ENCODE results near the gene ZNF236.
"Not testable (repeated sequence)": the region's sequence is repeated elsewhere in the genome, so short reads cannot be mapped to it uniquely, and the experiment has no call there.

Gene ZNF236

GRCh38 chr18:76988827-76989646 is 166.7 kb downstream of the ZNF236 start:
- no peak for DNase-seq (ENCODE audit: low read depth)

GRCh38 chr18:76989647-76990190 is 167.4 kb downstream of the ZNF236 start:
- no peak for DNase-seq (ENCODE audit: low read depth)

GRCh38 chr18:76990343-76991020 is 168.1 kb downstream of the ZNF236 start:
- DNase-seq (ENCODE audit: low read depth): not testable (repeated sequence)

- DNase-seq (ENCODE audit: low read depth): no peak
These were observed 168.8 kb downstream of the ZNF236 start for GRCh38 chr18:76991021-76991688.

GRCh38 chr18:76992226-76993084 is 170.1 kb downstream of the ZNF236 start:
- DNase-seq (ENCODE audit: low read depth): no peak

- DNase-seq (ENCODE audit: low read depth): no peak
These were observed 170.7 kb downstream of the ZNF236 start for GRCh38 chr18:76993085-76993382.

GRCh38 chr18:76993573-76993972 is 171.2 kb downstream of the ZNF236 start:
- no peak for DNase-seq (ENCODE audit: low read depth)

GRCh38 chr18:76994086-76994654 is 171.8 kb downstream of the ZNF236 start:
- DNase-seq (ENCODE audit: low read depth): no peak

- no peak for DNase-seq (ENCODE audit: low read depth)
These were observed 173.5 kb downstream of the ZNF236 start for GRCh38 chr18:76995896-76996295.

- no peak for DNase-seq (ENCODE audit: low read depth)
These were observed 174.1 kb downstream of the ZNF236 start for GRCh38 chr18:76996429-76996828.

GRCh38 chr18:76997951-76998808 is 175.8 kb downstream of the ZNF236 start:
- no peak for DNase-seq (ENCODE audit: low read depth)

- DNase-seq (ENCODE audit: low read depth): no peak
These were observed 176.7 kb downstream of the ZNF236 start for GRCh38 chr18:76999077-76999476.

GRCh38 chr18:77000527-77000926 is 178.2 kb downstream of the ZNF236 start:
- DNase-seq (ENCODE audit: low read depth): peak; percentile 19

- no peak for DNase-seq (ENCODE audit: low read depth)
These were observed 178.7 kb downstream of the ZNF236 start for GRCh38 chr18:77001041-77001440.

- no peak for DNase-seq (ENCODE audit: low read depth)
These were observed 179.6 kb downstream of the ZNF236 start for GRCh38 chr18:77001979-77002378.

GRCh38 chr18:77002496-77002895 is 180.1 kb downstream of the ZNF236 start:
- DNase-seq (ENCODE audit: low read depth): no peak

- no peak for DNase-seq (ENCODE audit: low read depth)
These were observed 181.0 kb downstream of the ZNF236 start for GRCh38 chr18:77003316-77003715.

GRCh38 chr18:77004555-77005380 is 182.4 kb downstream of the ZNF236 start:
- no peak for DNase-seq (ENCODE audit: low read depth)

- DNase-seq (ENCODE audit: low read depth): no peak
These were observed 183.4 kb downstream of the ZNF236 start for GRCh38 chr18:77005651-77006195.
